Brain microvascular endothelial cell (primary cell): ENCODE results near the gene APH1A.

ENCODE experiments used
- DNase-seq: peaks from one replicate; pipeline ENCODE4 v3.0.0-alpha.2; 2020
- H3K27ac ChIP-seq: fragments of 250-450 bp; sonication (Bioruptor Pico); 2 replicates; pipeline ENCODE4 v1.5.1; 2020; ENCODE audit warnings: mild to moderate bottlenecking, moderate library complexity
- H3K27me3 ChIP-seq: fragments of 250-450 bp; sonication (Bioruptor Pico); replicated peaks from 2 replicates; pipeline ENCODE4 v1.5.1; 2020; ENCODE audit warnings: mild to moderate bottlenecking
- H3K36me3 ChIP-seq: fragments of 250-450 bp; sonication (Bioruptor Pico); replicated peaks from 2 replicates; pipeline ENCODE4 v1.5.1; 2020; ENCODE audit warnings: mild to moderate bottlenecking
- H3K4me3 ChIP-seq: 2 replicates; pipeline ENCODE4 v1.5.1; 2011; ENCODE audit warnings: low read depth, mild to moderate bottlenecking, control low read depth, low read length, moderate library complexity
- CTCF ChIP-seq: IDR thresholded peaks from 2 replicates; pipeline ENCODE4 v1.5.1; 2011; ENCODE audit warnings: low read depth, mild to moderate bottlenecking, moderate library complexity, low read length, control low read depth, inconsistent platforms; ENCODE audit errors: missing control alignments
- in situ Hi-C: cut with HindIII; loops from 2 replicates; pipeline ENCODE4 v1.10.0; 2017; ENCODE audit warnings: low sequenced_read_pairs, low pct_ligation_motif_present

The APH1A gene

GRCh38 chr1:150273311-150273710 lies 4.5 kb upstream of the APH1A start:
- peak overlapping the region; percentile 5 for H3K27ac ChIP-seq
- in situ Hi-C loops, result no loop called here
- TF ChIP-seq CTCF, result no peak
- H3K4me3 ChIP-seq, result peak overlapping the region; percentile 46
- no peak for DNase-seq
- no peaks in the 10 kb centered on the region for H3K27me3 ChIP-seq
- H3K36me3 ChIP-seq, result no peaks in the 10 kb centered on the region

- DNase-seq, result no peak
- no peak overlapping the region for H3K27ac ChIP-seq
- no peaks in the 10 kb centered on the region for H3K27me3 ChIP-seq
- TF ChIP-seq CTCF, result no peak
- peaks cover 6% of the 10 kb centered on the region for H3K36me3 ChIP-seq
- in situ Hi-C loops, result no loop called here
- no peak overlapping the region for H3K4me3 ChIP-seq
Observed at GRCh38 chr1:150271291-150271959, 2.6 kb upstream of the APH1A start.

GRCh38 chr1:150269451-150269850 lies 635 bp upstream of the APH1A start:
- in situ Hi-C loops, result no loop called here
- Histone ChIP-seq H3K27me3 (no peaks in the 10 kb centered on the region), H3K27ac (peak overlapping the region; percentile 77), H3K4me3 (peak overlapping the region; percentile 89), H3K36me3 (peaks cover 18% of the 10 kb centered on the region)
- TF ChIP-seq CTCF, result no peak
- no peak for DNase-seq

- H3K27ac ChIP-seq, result peak overlapping the region; percentile 77
- in situ Hi-C loops, result no loop called here
- no peaks in the 10 kb centered on the region for H3K27me3 ChIP-seq
- no peak for TF ChIP-seq CTCF
- H3K36me3 ChIP-seq, result peaks cover 20% of the 10 kb centered on the region
- no peak for DNase-seq
- H3K4me3 ChIP-seq, result peak overlapping the region; percentile 89
Observed at GRCh38 chr1:150268340-150268704, 494 bp downstream of the APH1A start.

- Histone ChIP-seq H3K36me3 (peaks cover 20% of the 10 kb centered on the region), H3K27me3 (no peaks in the 10 kb centered on the region), H3K4me3 (peak overlapping the region; percentile 89), H3K27ac (peak overlapping the region; percentile 77)
- no peak for DNase-seq
- no peak for TF ChIP-seq CTCF
- in situ Hi-C loops, result no loop called here
Observed at GRCh38 chr1:150267896-150268295, 920 bp downstream of the APH1A start.

GRCh38 chr1:150263549-150263948 lies 5.3 kb downstream of the APH1A start:
- H3K27me3 ChIP-seq, result no peaks in the 10 kb centered on the region
- no peak overlapping the region for H3K27ac ChIP-seq
- no peak overlapping the region for H3K4me3 ChIP-seq
- no peak for DNase-seq
- TF ChIP-seq CTCF, result no peak
- H3K36me3 ChIP-seq, result peaks cover 20% of the 10 kb centered on the region
- in situ Hi-C loops, result no loop called here
